Measurements from ENCODE around the gene BBS10. TPM values are rescaled to one million over a fixed set of nuclear protein-coding genes. Genes with fewer than 3 reads are reported as not detected.

Gene BBS10
- total RNA-seq, 3 donors from 2014 or later = 2.5 to 7.6 (median 3.3) TPM

DNA sequence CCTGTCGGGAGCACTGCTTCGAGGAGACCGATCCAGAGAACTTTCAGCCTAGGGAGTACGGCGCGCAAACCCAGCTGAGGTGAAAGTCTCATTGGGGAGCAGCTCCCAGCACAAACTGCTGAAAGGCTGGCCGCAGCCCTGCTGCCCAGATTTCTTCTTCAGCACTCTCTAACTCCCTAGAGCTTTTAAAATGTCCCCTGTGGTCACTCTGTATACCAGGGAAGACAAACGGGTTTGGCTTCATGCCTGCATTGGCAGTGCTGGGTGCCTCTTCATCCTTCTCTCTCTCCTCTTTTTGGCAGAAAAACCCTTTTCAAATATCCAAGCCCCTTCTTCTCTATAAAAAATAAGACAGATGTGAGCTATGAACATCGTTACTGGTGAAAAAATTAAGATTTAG lies 34.9 kb downstream of the BBS10 start:
- Histone ChIP-seq H3K4me3 (no peak overlapping the region), H3K4me1 (ENCODE audit: low read depth) (no peaks in the 10 kb centered on the region), H3K36me3 (ENCODE audit: low read depth) (no peaks in the 10 kb centered on the region), H3K9me3 (no peaks in the 10 kb centered on the region)
- ATAC-seq (no peak), DNase-seq (no peak)
- intact Hi-C loops (cut with DNase I, micrococcal nuclease) = no loop called here
- TF ChIP-seq, protein P1, sequence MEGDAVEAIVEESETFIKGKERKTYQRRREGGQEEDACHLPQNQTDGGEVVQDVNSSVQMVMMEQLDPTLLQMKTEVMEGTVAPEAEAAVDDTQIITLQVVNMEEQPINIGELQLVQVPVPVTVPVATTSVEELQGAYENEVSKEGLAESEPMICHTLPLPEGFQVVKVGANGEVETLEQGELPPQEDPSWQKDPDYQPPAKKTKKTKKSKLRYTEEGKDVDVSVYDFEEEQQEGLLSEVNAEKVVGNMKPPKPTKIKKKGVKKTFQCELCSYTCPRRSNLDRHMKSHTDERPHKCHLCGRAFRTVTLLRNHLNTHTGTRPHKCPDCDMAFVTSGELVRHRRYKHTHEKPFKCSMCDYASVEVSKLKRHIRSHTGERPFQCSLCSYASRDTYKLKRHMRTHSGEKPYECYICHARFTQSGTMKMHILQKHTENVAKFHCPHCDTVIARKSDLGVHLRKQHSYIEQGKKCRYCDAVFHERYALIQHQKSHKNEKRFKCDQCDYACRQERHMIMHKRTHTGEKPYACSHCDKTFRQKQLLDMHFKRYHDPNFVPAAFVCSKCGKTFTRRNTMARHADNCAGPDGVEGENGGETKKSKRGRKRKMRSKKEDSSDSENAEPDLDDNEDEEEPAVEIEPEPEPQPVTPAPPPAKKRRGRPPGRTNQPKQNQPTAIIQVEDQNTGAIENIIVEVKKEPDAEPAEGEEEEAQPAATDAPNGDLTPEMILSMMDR (IDR thresholded peaks at IDR 0.05) = no peak

GRCh38 chr12:76312315-76312714 lies 35.9 kb downstream of the BBS10 start:
- TF ChIP-seq, protein P1 (IDR thresholded peaks at IDR 0.05) = no peak
- no peaks in the 10 kb centered on the region for H3K36me3 ChIP-seq (ENCODE audit: low read depth)
- ATAC-seq (no peak), DNase-seq (no peak)
- no peaks in the 10 kb centered on the region for H3K9me3 ChIP-seq
- no peaks in the 10 kb centered on the region for H3K4me1 ChIP-seq (ENCODE audit: low read depth)
- intact Hi-C loops (cut with DNase I, micrococcal nuclease) = no loop called here
- H3K4me3 ChIP-seq = no peak overlapping the region

- intact Hi-C loops (cut with DNase I, micrococcal nuclease) = no loop called here
- H3K4me1 ChIP-seq (ENCODE audit: low read depth) = no peaks in the 10 kb centered on the region
- H3K9me3 ChIP-seq = no peaks in the 10 kb centered on the region
- TF ChIP-seq, protein P1 (IDR thresholded peaks at IDR 0.05) = no peak
- H3K4me3 ChIP-seq = no peak overlapping the region
- ATAC-seq (no peak), DNase-seq (no peak)
- no peaks in the 10 kb centered on the region for H3K36me3 ChIP-seq (ENCODE audit: low read depth)
Observed at GRCh38 chr12:76311796-76312195, 36.4 kb downstream of the BBS10 start.

- ATAC-seq (no peak), DNase-seq (no peak)
- TF ChIP-seq, protein P1 (IDR thresholded peaks at IDR 0.05) = no peak
- Histone ChIP-seq H3K9me3 (no peaks in the 10 kb centered on the region), H3K4me3 (no peak overlapping the region), H3K36me3 (ENCODE audit: low read depth) (no peaks in the 10 kb centered on the region), H3K4me1 (ENCODE audit: low read depth) (no peaks in the 10 kb centered on the region)
- intact Hi-C loops (cut with DNase I, micrococcal nuclease) = no loop called here
Observed at GRCh38 chr12:76310110-76310509, 38.1 kb downstream of the BBS10 start.

GRCh38 chr12:76308866-76309265 lies 39.3 kb downstream of the BBS10 start:
- no peaks in the 10 kb centered on the region for H3K36me3 ChIP-seq (ENCODE audit: low read depth)
- intact Hi-C loops (cut with DNase I, micrococcal nuclease) = no loop called here
- no peak for DNase-seq
- H3K4me3 ChIP-seq = no peak overlapping the region
- no peaks in the 10 kb centered on the region for H3K4me1 ChIP-seq (ENCODE audit: low read depth)
- TF ChIP-seq, protein P1 (IDR thresholded peaks at IDR 0.05) = no peak
- H3K9me3 ChIP-seq = no peaks in the 10 kb centered on the region
- ATAC-seq = no peak

DNA sequence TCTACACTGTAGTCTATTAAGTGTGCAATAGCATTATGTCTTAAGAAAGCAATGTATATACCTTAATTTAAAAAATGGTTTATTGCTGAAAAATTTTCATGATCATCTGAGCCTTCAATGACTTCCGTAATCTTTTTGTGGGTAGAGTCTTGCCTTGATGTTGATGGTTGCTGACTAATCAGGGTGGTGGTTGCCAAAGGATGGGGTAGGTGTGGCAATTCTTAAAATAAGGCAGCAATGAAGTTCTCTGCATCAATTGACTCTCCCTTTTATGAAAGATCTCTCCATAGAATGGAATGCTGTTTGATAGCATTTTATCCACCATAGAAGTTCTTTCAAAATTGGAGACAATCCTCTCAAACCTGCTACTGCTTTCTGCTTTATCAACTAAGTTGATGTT lies 41.1 kb downstream of the BBS10 start:
- DNase-seq (no peak), ATAC-seq (no peak)
- Histone ChIP-seq H3K36me3 (ENCODE audit: low read depth) (no peaks in the 10 kb centered on the region), H3K9me3 (no peaks in the 10 kb centered on the region), H3K4me1 (ENCODE audit: low read depth) (no peaks in the 10 kb centered on the region), H3K4me3 (no peak overlapping the region)
- intact Hi-C loops (cut with DNase I, micrococcal nuclease) = no loop called here
- TF ChIP-seq, protein P1 (IDR thresholded peaks at IDR 0.05) = no peak

Data from mucosa of descending colon (tissue), 3 donors.